Posterior vena cava (tissue), 2 donors: ENCODE measurements around the gene GOLGA6L26. TPM values are rescaled to one million over a fixed set of nuclear protein-coding genes. Genes with fewer than 3 reads are reported as not detected.
"Not testable (repeated sequence)": the region's sequence is repeated elsewhere in the genome, so short reads cannot be mapped to it uniquely, and the experiment has no call there.

ENCODE experiments used
- DNase-seq: peaks from one replicate; pipeline ENCODE4 v3.0.0-alpha.2; 2020; ENCODE audit warnings: low spot score
- intact Hi-C, 2 donors: fragments of 100-400 bp; cut with DNase I; formaldehyde crosslinking; loops; one replicate each; pipeline versions ENCODE4 v1.14.1 to v1.14.2; 2022 to 2023
- long read RNA-seq, 2 donors: library from polyadenylated mRNA; unstranded; transcript quantifications; one replicate each; pipeline ENCODE4 v2.0.0, GENCODE V29; 2020 to 2021
- total RNA-seq, 2 donors: library from RNA; stranded (reverse); fragmentation: NEBNext Ultra II Directional; extraction: Animal tissue kit (Norgen Biotek cat#: 25700); gene quantifications; one replicate each; pipeline ENCODE4 v1.2.1, GENCODE V29; 2021
- donor health status: DM: yes; HTN: yes; CAD: no.
- donor health status: DM: yes; HTN: yes; CAD: no.

The GOLGA6L26 gene, protein sequence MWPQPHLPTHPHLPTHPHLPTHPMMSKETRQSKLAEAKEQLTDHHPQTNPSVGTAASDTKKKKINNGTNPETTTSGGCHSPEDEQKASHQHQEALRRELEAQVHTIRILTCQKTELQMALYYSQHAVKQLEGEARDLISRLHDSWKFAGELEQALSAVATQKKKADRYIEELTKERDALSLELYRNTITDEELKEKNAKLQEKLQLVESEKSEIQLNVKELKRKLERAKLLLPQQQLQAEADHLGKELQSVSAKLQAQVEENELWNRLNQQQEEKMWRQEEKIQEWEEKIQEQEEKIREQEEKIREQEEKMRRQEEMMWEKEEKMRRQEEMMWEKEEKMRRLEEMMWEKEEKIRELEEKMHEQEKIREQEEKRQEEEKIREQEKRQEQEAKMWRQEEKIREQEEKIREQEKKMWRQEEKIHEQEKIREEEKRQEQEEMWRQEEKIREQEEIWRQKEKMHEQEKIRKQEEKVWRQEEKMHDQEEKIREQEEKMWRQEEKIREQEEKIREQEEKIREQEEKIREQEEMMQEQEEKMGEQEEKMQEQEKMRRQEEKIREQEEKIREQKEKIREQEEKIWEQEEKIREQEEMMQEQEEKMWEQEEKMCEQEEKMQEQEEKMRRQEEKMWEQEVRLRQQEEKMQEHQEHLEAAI
- not detected for total RNA-seq
- long read RNA-seq, donor 1, result 0 reads
- long read RNA-seq, donor 2, result 0 reads

DNA sequence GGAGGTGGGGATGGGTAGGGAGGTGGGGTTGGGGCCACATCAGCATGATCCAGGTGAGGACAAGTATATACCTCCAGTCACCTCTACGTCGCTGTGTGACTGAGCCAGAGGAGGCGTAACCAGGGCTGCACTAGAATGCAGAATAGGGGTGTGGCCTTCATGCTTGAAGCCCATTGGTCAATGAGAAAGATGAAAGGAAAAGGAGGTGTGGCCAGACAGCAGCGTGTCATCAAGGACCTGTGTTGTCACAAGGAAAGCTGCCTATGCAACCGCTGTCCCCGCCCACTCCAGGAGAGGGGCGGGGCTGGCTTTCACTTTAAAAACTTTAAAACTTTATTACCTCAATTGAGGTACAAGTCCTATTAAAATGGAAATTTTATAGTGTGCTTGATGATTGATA, at the start of gene GOLGA6L26:
GOLGA6L26 (minus strand) TSS at position 101 of the 400 bp plus-strand sequence; CDS start at position 40, 61 bp downstream.
- DNase-seq, intact Hi-C loops: not testable (repeated sequence)

DNA sequence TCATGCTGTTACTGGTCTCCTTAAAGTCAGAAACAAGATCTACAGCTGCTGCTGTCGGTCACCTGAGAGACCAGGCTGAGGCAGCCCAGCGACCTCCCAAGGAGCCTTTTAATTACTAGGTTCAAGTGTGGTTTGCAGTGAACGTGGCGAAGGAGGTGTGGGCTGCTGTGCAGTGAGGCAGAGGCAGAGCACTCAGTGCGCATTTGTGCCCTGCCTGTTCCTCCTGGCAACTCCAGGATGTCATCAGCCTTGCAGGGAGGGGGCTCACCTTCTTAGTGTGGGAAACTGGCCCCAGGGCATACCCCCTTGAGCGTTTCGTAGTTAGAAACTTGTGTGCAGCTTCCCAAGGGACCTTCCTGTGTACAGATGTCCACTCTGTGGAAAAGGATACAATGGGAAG, 47.2 kb upstream of the GOLGA6L26 start:
- intact Hi-C loops, result not testable (repeated sequence)

GRCh38 chr15:23380700-23381099, 46.7 kb upstream of the GOLGA6L26 start:
- intact Hi-C loops, DNase-seq: not testable (repeated sequence)

More for the DNA sequence above, 47.2 kb upstream of the GOLGA6L26 start:
- not testable (repeated sequence) for DNase-seq

- DNase-seq, intact Hi-C loops: not testable (repeated sequence)
Observed at GRCh38 chr15:23378946-23379345, 45.0 kb upstream of the GOLGA6L26 start.

- intact Hi-C loops, DNase-seq: not testable (repeated sequence)
Observed at GRCh38 chr15:23374226-23374625, 40.2 kb upstream of the GOLGA6L26 start.

- intact Hi-C loops, DNase-seq: not testable (repeated sequence)
Observed at GRCh38 chr15:23372891-23373600, 39.0 kb upstream of the GOLGA6L26 start.

DNA sequence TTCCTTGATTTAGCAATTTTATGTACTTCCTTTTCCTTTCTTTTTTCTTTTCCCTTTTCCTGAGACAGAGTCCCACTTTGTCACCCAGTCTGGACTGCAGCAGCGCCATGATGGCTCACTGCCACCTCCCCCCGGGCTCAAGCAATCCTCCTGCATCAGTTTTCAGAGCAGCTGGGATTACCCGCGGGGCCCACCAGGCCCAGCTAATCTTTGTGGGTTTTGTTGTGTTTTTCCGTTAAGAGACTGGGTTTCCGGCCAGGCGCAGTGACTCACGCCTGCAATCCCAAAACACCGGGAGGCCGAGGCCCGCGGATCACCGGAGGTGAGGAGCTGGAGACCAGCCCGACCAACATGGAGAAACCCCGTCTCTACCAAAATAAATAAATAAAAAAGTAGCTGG, 38.3 kb upstream of the GOLGA6L26 start:
- intact Hi-C loops, result no loop called here
- no peak for DNase-seq

- intact Hi-C loops, DNase-seq: not testable (repeated sequence)
Observed at GRCh38 chr15:23371868-23372267, 37.9 kb upstream of the GOLGA6L26 start.

DNA sequence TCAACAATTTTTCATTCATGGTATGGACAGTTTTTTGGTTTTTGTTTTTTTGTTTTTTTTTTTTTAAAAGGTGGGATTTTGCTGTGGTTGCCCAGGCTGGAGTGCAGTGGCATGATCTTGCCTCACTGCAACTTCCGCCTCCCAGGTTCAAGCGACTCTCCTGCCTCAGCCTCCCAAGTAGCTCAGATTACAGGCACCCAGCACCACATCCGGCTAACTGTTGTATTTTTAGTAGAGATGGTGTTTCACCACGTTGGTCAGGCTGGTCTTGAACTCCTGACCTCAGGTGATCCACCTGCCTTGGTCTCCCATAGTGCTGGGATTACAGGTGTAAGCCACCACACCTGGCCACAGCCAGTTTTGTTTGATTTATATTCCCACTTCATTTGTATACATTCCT, 37.1 kb upstream of the GOLGA6L26 start:
- DNase-seq, intact Hi-C loops: not testable (repeated sequence)

DNA sequence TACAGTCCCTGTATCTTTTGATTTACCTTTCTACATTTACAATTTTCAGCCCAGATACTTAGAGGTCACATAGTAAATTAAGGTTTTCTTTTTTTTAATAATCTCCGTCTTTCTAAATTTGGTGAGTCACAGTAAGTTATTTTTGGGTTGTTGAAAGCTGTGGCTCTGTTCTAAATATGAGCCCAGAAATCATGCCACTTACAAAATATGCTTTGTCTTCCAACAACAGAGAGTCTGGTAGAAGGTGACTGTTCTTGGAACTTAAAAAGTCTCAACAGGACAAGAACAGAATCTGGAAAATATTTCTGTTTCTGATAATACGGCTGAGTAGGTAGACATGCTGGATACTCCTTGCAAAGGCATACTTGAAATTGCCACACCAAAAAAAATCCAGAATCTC, 36.6 kb upstream of the GOLGA6L26 start:
- no peak for DNase-seq
- intact Hi-C loops, result no loop called here

GRCh38 chr15:23364261-23364660, 30.3 kb upstream of the GOLGA6L26 start:
- intact Hi-C loops, DNase-seq: not testable (repeated sequence)

DNA sequence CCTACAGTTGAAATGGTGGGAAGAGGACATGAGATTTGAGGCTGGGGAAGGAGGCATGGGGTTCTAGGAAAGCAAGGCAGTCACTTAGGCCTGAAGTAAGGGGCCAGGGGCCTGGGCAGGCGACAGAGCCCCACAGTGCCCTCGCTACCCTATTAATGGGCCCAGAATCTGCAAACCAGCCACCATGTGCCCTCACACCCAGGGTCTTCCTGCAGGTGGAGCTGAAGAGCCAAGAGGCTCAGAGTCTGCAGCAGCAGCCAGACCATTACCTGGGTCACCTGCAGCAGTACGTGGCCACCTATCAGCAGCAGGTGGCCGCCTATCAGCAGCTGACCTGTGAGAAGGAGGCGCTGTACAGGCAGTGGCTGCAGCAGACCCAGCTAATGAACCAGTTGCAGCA, 28.6 kb upstream of the GOLGA6L26 start:
- intact Hi-C loops, DNase-seq: not testable (repeated sequence)

DNA sequence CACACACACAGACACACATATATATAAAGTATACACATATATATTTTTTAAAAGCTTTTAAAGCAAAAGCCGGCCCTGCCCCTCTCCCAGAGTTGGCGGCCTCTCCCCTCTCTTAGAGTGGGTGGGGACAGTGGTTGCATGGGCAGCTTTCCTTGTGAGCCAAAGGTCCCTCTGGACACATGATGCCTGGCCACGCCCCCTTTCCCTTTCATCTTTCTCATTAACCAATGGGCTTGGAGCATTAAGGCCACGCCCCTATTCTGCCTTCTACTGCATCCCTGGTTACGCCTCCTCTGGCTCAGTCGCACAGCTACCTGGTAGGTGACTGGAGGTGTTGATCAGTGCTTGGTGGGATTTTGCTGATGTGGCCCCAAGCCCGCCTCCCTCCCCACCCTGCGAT, 20.5 kb upstream of the GOLGA6L26 start, which contains the start of gene GOLGA8S:
GOLGA8S (plus strand) TSS at position 301 of the 400 bp plus-strand sequence; CDS start at position 363, 62 bp downstream.
- DNase-seq, intact Hi-C loops: not testable (repeated sequence)

- intact Hi-C loops, result not testable (repeated sequence)
- DNase-seq, result peak; percentile 69
Observed at GRCh38 chr15:23311233-23311632, 22.8 kb downstream of the GOLGA6L26 start.

DNA sequence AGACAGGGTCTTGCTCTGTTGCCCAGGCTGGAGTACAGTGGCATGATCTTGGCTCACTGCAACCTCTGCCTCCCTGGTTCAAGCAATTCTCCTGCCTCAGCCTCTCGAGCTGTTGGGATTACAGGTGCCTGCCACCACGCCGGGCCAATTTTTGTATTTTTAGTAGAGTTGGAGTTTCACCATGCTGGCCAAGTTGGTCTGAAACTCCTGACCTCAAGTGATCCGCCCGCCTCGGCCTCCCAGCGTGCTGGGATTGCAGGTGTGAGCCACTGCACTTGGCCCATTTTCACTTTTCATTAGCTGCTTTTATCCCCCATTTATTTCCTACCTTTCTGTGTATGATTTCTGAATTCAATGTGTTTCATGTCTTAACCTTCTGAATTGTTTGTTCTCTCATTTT, 28.1 kb downstream of the GOLGA6L26 start:
- peak; percentile 36 for DNase-seq

DNA sequence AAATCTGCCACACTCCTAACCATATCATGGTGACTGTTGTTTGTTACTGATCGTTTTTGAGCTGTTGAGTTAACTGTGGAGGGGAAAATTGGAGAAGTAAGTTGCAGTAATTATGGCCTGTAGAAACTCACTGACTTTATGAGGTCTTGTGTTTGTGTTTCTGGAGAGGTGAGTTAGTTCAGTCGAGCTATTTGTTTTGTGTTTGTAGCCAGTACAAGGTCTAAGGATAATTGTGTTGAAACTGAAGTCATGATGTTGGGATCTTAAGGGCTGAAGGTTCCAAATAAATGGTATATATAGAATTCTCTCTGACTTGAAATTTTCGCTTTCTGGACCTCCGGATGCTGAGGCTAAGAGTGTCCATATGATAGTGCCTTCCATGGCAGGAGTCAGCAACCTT, 29.2 kb downstream of the GOLGA6L26 start:
- intact Hi-C loops, DNase-seq: not testable (repeated sequence)

More for the DNA sequence above, 28.1 kb downstream of the GOLGA6L26 start:
- intact Hi-C loops, result not testable (repeated sequence)

DNA sequence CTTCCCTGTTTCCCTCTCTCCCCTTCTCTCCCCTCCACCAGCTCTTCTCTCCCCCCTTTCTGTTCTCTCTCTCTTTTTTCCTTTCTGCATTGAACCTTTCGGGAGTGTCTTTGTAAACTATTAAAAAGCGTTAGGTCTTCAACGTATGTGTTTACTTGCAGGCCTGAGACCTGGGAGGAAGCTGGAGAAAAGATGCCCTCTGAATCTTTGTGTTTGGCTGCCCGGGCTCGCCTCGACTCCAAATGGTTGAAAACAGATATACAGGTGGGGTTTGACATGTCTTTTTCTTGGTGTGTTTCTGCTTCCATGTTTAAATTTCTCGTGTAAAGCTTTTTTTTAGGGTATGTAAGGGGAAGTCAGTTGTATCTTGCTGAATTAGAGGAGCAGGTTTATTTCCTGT, 29.7 kb downstream of the GOLGA6L26 start:
- intact Hi-C loops, result not testable (repeated sequence)

GRCh38 chr15:23303654-23304053, 30.3 kb downstream of the GOLGA6L26 start:
- peak; percentile 77 for DNase-seq
- intact Hi-C loops, result not testable (repeated sequence)

More for the DNA sequence above, 29.7 kb downstream of the GOLGA6L26 start:
- peak; percentile 30 for DNase-seq

DNA sequence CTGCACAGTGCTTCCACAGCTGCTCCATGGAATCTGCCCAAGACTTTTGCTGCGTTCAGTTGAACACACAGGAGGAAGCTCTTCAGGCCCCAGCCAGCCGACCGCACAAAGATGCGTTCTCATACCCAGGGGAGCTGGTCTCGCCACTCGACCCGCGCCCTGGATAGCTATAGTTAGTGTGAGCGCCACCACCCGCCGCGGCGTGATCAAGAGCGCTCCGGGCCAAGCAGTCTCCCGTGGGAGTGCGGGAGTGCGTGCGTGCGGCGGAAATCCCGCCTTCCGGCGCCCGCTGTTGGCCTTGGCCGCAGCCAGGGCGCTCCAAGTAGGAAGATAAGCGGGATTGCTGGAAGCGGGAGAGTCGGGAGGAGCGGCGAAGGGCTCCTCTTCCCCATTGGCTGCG, 30.8 kb downstream of the GOLGA6L26 start:
- DNase-seq, intact Hi-C loops: not testable (repeated sequence)
